ENCODE measurements around the gene CSGALNACT2. TPM values are rescaled to one million over a fixed set of nuclear protein-coding genes. Genes with fewer than 3 reads are reported as not detected.

The CSGALNACT2 gene
- total RNA-seq, 1 experiment from 2014 or later = 3.6 TPM

GRCh38 chr10:43198682-43199005, 60.4 kb downstream of the CSGALNACT2 start:
- Histone ChIP-seq H3K9ac (ENCODE audit: low read length) (no peak overlapping the region), H3K4me1 (ENCODE audit: insufficient read depth, low read length) (no peaks in the 10 kb centered on the region), H2AFZ (ENCODE audit: low read length) (no peak overlapping the region), H3K36me3 (ENCODE audit: low read depth, low read length) (no peaks in the 10 kb centered on the region), H3K27me3 (ENCODE audit: low read length) (no peaks in the 10 kb centered on the region), H3F3A (ENCODE audit: low read length, unreplicated experiment) (no peaks in the 10 kb centered on the region), H3K79me2 (ENCODE audit: low read length) (no peaks in the 10 kb centered on the region), H3K9me3 (ENCODE audit: low read length) (no peaks in the 10 kb centered on the region), H3K9me2 (replicated peaks; ENCODE audit: low read length) (no peaks in the 10 kb centered on the region), H3K4me2 (ENCODE audit: low read length) (no peak overlapping the region), H4K20me1 (ENCODE audit: low read length) (no peaks in the 10 kb centered on the region), H3K4me3 (ENCODE audit: low read length) (no peak overlapping the region), H3K27ac (ENCODE audit: low read length) (no peak overlapping the region)
- no TSS peak for BruUV-seq (replicated peaks)
- DNase-seq = no peak
- no peak for ATAC-seq
- CTCF ChIA-PET = no interaction called here
- TF ChIP-seq, protein P1, sequence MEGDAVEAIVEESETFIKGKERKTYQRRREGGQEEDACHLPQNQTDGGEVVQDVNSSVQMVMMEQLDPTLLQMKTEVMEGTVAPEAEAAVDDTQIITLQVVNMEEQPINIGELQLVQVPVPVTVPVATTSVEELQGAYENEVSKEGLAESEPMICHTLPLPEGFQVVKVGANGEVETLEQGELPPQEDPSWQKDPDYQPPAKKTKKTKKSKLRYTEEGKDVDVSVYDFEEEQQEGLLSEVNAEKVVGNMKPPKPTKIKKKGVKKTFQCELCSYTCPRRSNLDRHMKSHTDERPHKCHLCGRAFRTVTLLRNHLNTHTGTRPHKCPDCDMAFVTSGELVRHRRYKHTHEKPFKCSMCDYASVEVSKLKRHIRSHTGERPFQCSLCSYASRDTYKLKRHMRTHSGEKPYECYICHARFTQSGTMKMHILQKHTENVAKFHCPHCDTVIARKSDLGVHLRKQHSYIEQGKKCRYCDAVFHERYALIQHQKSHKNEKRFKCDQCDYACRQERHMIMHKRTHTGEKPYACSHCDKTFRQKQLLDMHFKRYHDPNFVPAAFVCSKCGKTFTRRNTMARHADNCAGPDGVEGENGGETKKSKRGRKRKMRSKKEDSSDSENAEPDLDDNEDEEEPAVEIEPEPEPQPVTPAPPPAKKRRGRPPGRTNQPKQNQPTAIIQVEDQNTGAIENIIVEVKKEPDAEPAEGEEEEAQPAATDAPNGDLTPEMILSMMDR (conservative IDR thresholded peaks at IDR 0.05; ENCODE audit: low read depth, low read length) = no peak
- TF ChIP-seq EZH2 (IDR thresholded peaks at IDR 0.05; ENCODE audit: low read length, unreplicated experiment) (no peak), EZH2phosphoT487 (IDR thresholded peaks at IDR 0.05; ENCODE audit: borderline replicate concordance, low read length) (no peak)
- POLR2A ChIA-PET (ENCODE audit: unreplicated experiment) = no interaction called here
- intact Hi-C loops (cut with micrococcal nuclease) = no loop called here

DNA sequence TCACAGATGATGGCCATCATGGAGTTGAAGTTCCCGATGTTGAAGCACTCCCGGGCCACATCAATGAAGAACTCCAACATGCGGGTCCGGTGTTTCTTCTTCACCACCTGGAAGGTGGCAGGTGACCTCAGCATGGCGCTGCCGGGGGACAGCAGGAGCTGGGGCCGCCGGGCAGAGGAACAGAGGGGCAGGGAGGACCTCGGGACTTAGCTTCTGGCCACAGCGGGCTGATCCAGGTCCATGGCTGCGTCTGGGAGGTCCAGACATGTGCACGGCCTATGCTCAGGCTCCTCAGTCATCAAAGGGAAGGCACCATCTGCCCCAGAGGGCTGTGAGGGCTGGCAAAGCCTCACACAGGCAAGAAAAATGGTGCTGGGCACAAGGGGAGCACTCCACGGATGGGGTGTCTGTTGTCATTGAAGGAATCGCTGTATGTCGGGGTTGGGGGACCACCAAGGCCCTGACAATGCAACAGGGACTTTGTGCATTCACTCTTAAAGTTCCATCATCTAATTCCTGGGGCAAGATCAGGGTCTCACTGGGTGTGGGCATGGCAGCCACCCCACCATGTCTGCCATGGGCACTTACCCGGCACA, 60.9 kb downstream of the CSGALNACT2 start:
- intact Hi-C loops (cut with micrococcal nuclease) = no loop called here
- Histone ChIP-seq H3K36me3 (ENCODE audit: low read depth, low read length) (no peaks in the 10 kb centered on the region), H3K9ac (ENCODE audit: low read length) (no peak overlapping the region), H2AFZ (ENCODE audit: low read length) (no peak overlapping the region), H4K20me1 (ENCODE audit: low read length) (no peaks in the 10 kb centered on the region), H3F3A (ENCODE audit: low read length, unreplicated experiment) (no peaks in the 10 kb centered on the region), H3K9me2 (replicated peaks; ENCODE audit: low read length) (no peaks in the 10 kb centered on the region), H3K4me3 (ENCODE audit: low read length) (no peak overlapping the region), H3K4me1 (ENCODE audit: insufficient read depth, low read length) (no peaks in the 10 kb centered on the region), H3K9me3 (ENCODE audit: low read length) (no peaks in the 10 kb centered on the region), H3K27ac (ENCODE audit: low read length) (no peak overlapping the region), H3K27me3 (ENCODE audit: low read length) (no peaks in the 10 kb centered on the region), H3K4me2 (ENCODE audit: low read length) (no peak overlapping the region), H3K79me2 (ENCODE audit: low read length) (no peaks in the 10 kb centered on the region)
- CTCF ChIA-PET = no interaction called here
- DNase-seq (no peak), ATAC-seq (no peak)
- no peak for TF ChIP-seq EZH2 (IDR thresholded peaks at IDR 0.05; ENCODE audit: low read length, unreplicated experiment)
- TF ChIP-seq, protein P1 (conservative IDR thresholded peaks at IDR 0.05; ENCODE audit: low read depth, low read length) = no peak
- TF ChIP-seq EZH2phosphoT487 (IDR thresholded peaks at IDR 0.05; ENCODE audit: borderline replicate concordance, low read length) = no peak
- POLR2A ChIA-PET (ENCODE audit: unreplicated experiment) = no interaction called here
- BruUV-seq (replicated peaks) = no TSS peak

DNA sequence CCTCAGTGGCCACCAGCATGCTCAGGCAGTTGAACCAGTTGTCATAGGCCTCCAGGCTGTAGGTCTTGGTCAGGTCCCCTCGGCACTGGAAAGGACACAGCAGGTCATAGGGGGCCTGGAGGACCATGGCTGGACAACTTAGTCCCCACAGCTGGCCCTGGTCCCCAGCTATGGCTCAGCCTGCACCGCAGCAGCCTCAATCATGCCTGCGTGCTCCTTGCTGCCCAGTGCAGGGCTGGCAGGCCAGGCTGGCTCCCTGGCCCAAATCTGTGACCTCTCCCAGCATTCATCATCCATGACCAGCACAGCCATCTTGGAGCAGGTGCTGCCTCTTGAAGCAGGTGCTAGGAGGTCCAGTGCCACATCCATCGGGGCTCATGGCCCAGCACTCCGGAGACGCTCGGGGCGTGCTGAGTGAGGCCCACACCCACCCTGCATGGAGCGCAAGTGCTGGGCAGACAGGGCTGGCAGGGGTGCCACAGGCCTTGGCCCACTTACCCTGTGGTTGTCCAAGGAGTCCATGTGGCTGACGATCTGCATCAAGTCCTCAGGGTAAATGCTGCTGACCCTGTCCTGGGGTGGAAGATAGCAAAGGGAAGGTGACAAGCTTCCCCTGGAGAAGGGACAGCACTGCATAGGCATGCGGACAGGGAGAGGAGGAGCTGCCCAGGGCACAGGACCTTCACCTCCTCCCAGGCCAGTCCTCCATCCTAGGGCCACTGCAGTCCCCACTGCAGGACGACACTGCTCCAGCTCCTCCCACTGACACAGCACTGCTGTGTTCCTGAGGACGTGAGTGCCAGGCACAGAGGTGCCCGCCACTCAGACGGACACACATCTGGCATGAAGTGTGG, 61.7 kb downstream of the CSGALNACT2 start:
- no peaks in the 10 kb centered on the region for H3K27me3 ChIP-seq (ENCODE audit: low read length)
- ATAC-seq (no peak), DNase-seq (no peak)
- H3K36me3 ChIP-seq (ENCODE audit: low read depth, low read length) = no peaks in the 10 kb centered on the region
- no peak overlapping the region for H3K27ac ChIP-seq (ENCODE audit: low read length)
- no peak overlapping the region for H3K9ac ChIP-seq (ENCODE audit: low read length)
- ChIA-PET CTCF (no interaction called here), POLR2A (ENCODE audit: unreplicated experiment) (no interaction called here)
- no peaks in the 10 kb centered on the region for H3K4me1 ChIP-seq (ENCODE audit: insufficient read depth, low read length)
- H3K4me2 ChIP-seq (ENCODE audit: low read length) = no peak overlapping the region
- no peaks in the 10 kb centered on the region for H3K79me2 ChIP-seq (ENCODE audit: low read length)
- intact Hi-C loops (cut with micrococcal nuclease) = no loop called here
- H3K4me3 ChIP-seq (ENCODE audit: low read length) = no peak overlapping the region
- no peaks in the 10 kb centered on the region for H3K9me2 ChIP-seq (replicated peaks; ENCODE audit: low read length)
- no peak for TF ChIP-seq EZH2phosphoT487 (IDR thresholded peaks at IDR 0.05; ENCODE audit: borderline replicate concordance, low read length)
- no peak for TF ChIP-seq EZH2 (IDR thresholded peaks at IDR 0.05; ENCODE audit: low read length, unreplicated experiment)
- TF ChIP-seq, protein P1 (conservative IDR thresholded peaks at IDR 0.05; ENCODE audit: low read depth, low read length) = no peak
- H3K9me3 ChIP-seq (ENCODE audit: low read length) = no peaks in the 10 kb centered on the region
- H3F3A ChIP-seq (ENCODE audit: low read length, unreplicated experiment) = no peaks in the 10 kb centered on the region
- H4K20me1 ChIP-seq (ENCODE audit: low read length) = no peaks in the 10 kb centered on the region
- no TSS peak for BruUV-seq (replicated peaks)
- H2AFZ ChIP-seq (ENCODE audit: low read length) = no peak overlapping the region
